Mucosa of descending colon (tissue), 3 donors: ENCODE measurements around the gene ACACB. TPM values are rescaled to one million over a fixed set of nuclear protein-coding genes. Genes with fewer than 3 reads are reported as not detected.

Experiments used
- ATAC-seq: fragments of 200-7000 bp; cut with Tn5 transposase; one replicate; pipeline ENCODE4 v1.9.1; 2020; ENCODE audit warnings: mild to moderate bottlenecking, moderate library complexity
- DNase-seq, 3 donors: peaks; one replicate each; pipeline ENCODE4 v3.0.0-alpha.2; 2020
- H3K36me3 ChIP-seq: fragments of 200-600 bp; one replicate; pipeline ENCODE4 v1.8.0; 2021; ENCODE audit warnings: low read depth, mild to moderate bottlenecking
- H3K4me1 ChIP-seq: fragments of 200-600 bp; one replicate; pipeline ENCODE4 v1.8.0; 2021; ENCODE audit warnings: low read depth, mild to moderate bottlenecking
- H3K4me3 ChIP-seq: fragments of 200-600 bp; one replicate; pipeline ENCODE4 v1.8.0; 2021; ENCODE audit warnings: mild to moderate bottlenecking
- H3K9me3 ChIP-seq: fragments of 200-600 bp; one replicate; pipeline ENCODE4 v1.8.0; 2021; ENCODE audit warnings: mild to moderate bottlenecking
- CTCF ChIP-seq: fragments of 200-600 bp; IDR thresholded peaks from one replicate; pipeline ENCODE4 v1.8.0; 2022; ENCODE audit warnings: antibody characterized with exemption, mild to moderate bottlenecking
- intact Hi-C, 2 donors: fragments of 100-400 bp; cut with DNase I in 1 of 2; cut with micrococcal nuclease in 1 of 2; formaldehyde crosslinking; loops; one replicate each; pipeline versions ENCODE4 v1.11.0 to v1.11.1; 2022; cut with DNase I, micrococcal nuclease
- long read RNA-seq, 2 donors: library from polyadenylated mRNA; unstranded; transcript quantifications; one replicate each; pipeline ENCODE4 v2.0.0, GENCODE V29; 2019 to 2021
- total RNA-seq, 3 donors: library from RNA; stranded (reverse); fragmentation: NEBNext Ultra II Directional in 2 of 3; extraction: Animal tissue kit (Norgen Biotek cat#: 25700) in 2 of 3; gene quantifications; one replicate each; pipeline versions ENCODE4 v1.2.1 to v1.2.4, GENCODE V29; 2021 to 2023
- donor health status: DM: no; HTN: no; CAD: no; lungs with moderate emphysema.
- donor health status: DM: no; HTN: no; CAD: no.
- donor health status: DM: no; HTN: yes; CAD: no.

ACACB gene
- 100 to 1,000 TPM in 1 of 3 donors, 10 to 100 TPM in 2; 54.4 to 155 (median 66.3) TPM for total RNA-seq
- long read RNA-seq, donor 1, partial matches to known transcripts, result 14 of 27 reads
- long read RNA-seq, donor 1, other reads (novel, unspliced or antisense), result 12 of 27 reads
- long read RNA-seq, donor 2, partial matches to known transcripts, result 1 of 2 reads
- long read RNA-seq, donor 2, other reads (novel, unspliced or antisense), result 1 of 2 reads

GRCh38 chr12:109115758-109116610, at the start of gene ACACB:
ACACB (plus strand) TSS chr12:109116587; CDS start chr12:109139406, 22,819 bp downstream.
- intact Hi-C loops, result no loop called here
- no peaks in the 10 kb centered on the region for H3K9me3 ChIP-seq
- no peak for TF ChIP-seq CTCF
- peak; percentile 65 to 79 (median 73) for DNase-seq
- H3K36me3 ChIP-seq, result no peaks in the 10 kb centered on the region
- peaks cover 31% of the 10 kb centered on the region for H3K4me1 ChIP-seq
- peak; percentile 76 for ATAC-seq
- H3K4me3 ChIP-seq, result no peak within 1 kb of the TSS

GRCh38 chr12:109069307-109070271, 46.8 kb upstream of the ACACB start:
- H3K36me3 ChIP-seq, result peaks cover 10% of the 10 kb centered on the region

GRCh38 chr12:109074866-109075265, 41.5 kb upstream of the ACACB start:
- TF ChIP-seq CTCF, result no peak
- H3K4me3 ChIP-seq, result no peak overlapping the region
- DNase-seq (no peak), ATAC-seq (no peak)
- peaks cover 6% of the 10 kb centered on the region for H3K36me3 ChIP-seq
- intact Hi-C loops, result no loop called here
- no peaks in the 10 kb centered on the region for H3K4me1 ChIP-seq
- no peaks in the 10 kb centered on the region for H3K9me3 ChIP-seq

More at GRCh38 chr12:109069307-109070271, 46.8 kb upstream of the ACACB start:
- H3K4me1 ChIP-seq, result peaks cover 15% of the 10 kb centered on the region
- peak; percentile 91 for ATAC-seq
- no peak overlapping the region for H3K4me3 ChIP-seq
- no peak for TF ChIP-seq CTCF
- intact Hi-C loops, result no loop called here
- no peaks in the 10 kb centered on the region for H3K9me3 ChIP-seq
- DNase-seq, result peak; percentile 77 to 82 (median 79)

- ATAC-seq (no peak), DNase-seq (no peak)
- no peak for TF ChIP-seq CTCF
- no peaks in the 10 kb centered on the region for H3K4me1 ChIP-seq
- H3K4me3 ChIP-seq, result no peak overlapping the region
- H3K36me3 ChIP-seq, result no peaks in the 10 kb centered on the region
- intact Hi-C loops, result no loop called here
- H3K9me3 ChIP-seq, result no peaks in the 10 kb centered on the region
Measured at GRCh38 chr12:109082751-109083150, 33.6 kb upstream of the ACACB start.

GRCh38 chr12:109084425-109084824, 32.0 kb upstream of the ACACB start:
- DNase-seq (no peak), ATAC-seq (peak; percentile 62)
- H3K9me3 ChIP-seq, result no peaks in the 10 kb centered on the region
- no peaks in the 10 kb centered on the region for H3K4me1 ChIP-seq
- peaks cover 4% of the 10 kb centered on the region for H3K36me3 ChIP-seq
- no peak for TF ChIP-seq CTCF
- H3K4me3 ChIP-seq, result no peak overlapping the region
- intact Hi-C loops, result no loop called here
